ENCODE measurements around the gene KRTAP10-7. TPM values are rescaled to one million over a fixed set of nuclear protein-coding genes. Genes with fewer than 3 reads are reported as not detected.
"Not testable (repeated sequence)": the region's sequence is repeated elsewhere in the genome, so short reads cannot be mapped to it uniquely, and the experiment has no call there.

The KRTAP10-7 gene
- total RNA-seq, 1 experiment from 2014 or later: not detected

DNA sequence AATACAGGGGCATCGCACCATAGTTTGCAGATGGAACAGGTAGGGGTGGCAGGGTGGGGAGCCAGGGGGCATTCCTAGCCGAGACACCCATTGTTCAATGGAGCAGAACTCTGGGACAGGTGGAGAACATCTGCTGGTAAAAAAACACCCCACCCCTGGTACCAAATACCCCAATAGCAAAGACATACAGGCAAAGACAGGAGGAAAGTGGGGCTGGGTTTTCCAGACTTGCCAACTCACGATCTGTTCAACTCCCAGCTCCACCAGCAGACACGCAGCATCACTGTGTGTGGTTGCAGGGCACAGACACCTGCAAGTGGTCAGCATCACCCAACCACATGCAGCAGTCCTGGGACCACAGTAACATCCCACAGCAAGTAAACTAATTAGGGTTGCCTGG, 11.2 kb downstream of the KRTAP10-7 start:
- no peak for DNase-seq (ENCODE audit: low spot score)

DNA sequence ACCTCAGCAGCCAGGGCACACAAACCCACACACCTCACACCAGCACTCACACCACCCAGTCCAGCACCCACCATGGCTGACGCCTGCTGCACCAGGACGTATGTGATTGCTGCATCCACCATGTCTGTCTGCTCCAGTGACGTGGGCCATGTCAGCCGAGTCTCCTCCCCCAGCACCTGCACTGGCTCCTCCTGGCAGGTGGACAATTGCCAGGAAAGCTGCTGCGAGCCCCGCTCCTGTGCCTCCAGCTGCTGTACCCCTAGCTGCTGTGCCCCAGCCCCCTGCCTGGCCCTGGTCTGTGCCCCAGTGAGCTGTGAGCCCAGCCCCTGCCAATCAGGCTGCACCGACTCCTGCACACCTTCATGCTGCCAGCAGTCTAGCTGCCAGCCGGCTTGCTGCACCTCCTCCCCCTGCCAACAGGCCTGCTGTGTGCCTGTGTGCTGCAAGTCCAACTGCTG, 11.7 kb downstream of the KRTAP10-7 start, which contains the start of gene KRTAP10-8:
TSS of gene KRTAP10-8 (plus strand) at position 51 of the 458 bp plus-strand sequence. CDS start at position 73, 22 bp downstream.
- no peak for DNase-seq (ENCODE audit: low spot score)

GRCh38 chr21:44612669-44613229, 12.4 kb downstream of the KRTAP10-7 start:
- DNase-seq (ENCODE audit: low spot score): no peak

DNA sequence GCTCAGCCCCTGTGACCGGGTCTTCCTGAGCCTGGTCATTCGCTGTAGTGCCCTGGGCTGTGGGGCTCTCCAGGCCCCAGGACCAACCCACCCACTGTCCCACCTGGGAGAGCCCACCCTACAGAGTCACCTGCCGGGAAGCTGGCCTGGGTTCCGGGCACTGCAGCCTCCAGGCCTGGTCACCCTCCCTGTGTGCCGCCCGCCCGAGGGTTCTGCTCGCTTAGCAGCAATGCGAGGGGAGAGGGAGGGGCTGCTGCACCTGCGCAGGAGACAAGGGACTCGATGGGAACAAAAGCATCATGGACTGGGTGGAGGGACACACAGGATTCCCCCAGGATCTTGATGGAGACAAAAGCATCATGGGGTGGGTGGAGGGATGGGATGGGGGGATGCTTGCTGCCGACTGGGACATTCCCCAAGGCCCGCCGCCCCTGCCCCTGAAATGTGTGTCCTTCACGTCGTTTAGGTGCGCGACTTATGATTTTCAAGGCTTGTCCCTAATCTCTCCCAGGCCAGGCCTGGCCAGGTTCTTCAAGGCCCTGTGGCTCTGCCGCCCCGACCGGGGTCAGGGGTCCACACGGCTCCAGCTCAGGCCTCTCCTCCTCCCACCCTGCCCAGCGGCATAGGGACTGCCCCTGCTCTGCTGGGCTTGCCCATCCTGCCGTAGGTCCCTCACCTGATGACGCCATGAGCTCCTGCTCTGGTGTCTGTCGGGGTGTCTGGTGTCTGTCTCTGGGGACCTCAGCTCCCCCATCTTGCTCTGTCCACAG, 13.2 kb downstream of the KRTAP10-7 start:
- DNase-seq (ENCODE audit: low spot score): no peak

- DNase-seq (ENCODE audit: low spot score): no peak
Observed at GRCh38 chr21:44614161-44614631, 13.8 kb downstream of the KRTAP10-7 start.

DNA sequence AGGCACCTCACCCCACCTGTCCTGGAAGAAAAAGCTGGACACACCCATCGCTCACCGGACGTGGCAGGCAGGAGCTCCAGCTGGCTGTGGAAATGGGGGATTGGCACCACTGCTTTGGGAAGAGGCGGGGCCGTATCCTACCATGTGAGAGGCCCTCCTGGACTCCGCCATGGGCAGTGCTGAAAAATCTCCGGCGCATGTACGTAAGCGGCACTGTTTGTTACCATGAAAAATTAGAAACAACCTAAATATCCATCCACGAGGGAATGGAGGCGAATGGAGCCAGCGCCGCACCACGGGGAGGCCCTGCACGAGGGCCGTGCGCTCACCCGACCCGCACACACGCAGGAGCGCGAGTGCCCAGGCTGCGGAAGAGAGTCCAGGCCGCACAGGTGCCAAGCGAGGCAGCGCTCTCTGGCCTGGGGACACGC, 14.6 kb downstream of the KRTAP10-7 start:
- DNase-seq (ENCODE audit: low spot score): no peak

DNA sequence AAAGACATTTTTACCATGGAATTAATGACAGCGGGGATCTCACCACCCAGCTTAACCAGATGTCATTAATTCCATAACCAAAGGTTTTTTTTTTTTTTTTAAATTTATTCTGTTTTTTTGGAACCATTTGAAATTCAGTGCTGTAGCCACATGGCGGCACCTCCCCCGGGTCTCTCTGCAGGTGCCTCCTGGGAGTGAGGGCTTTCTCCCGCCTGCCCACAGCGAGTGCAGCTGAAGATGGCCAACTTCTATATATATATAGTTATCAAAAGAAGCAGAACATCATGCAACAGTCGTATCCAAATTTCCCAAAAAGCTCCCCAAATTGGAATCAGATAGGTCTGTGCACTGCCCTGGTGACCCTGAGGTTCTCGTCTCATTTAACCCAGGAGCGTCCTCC, 15.1 kb downstream of the KRTAP10-7 start:
- DNase-seq (ENCODE audit: low spot score): no peak

DNA sequence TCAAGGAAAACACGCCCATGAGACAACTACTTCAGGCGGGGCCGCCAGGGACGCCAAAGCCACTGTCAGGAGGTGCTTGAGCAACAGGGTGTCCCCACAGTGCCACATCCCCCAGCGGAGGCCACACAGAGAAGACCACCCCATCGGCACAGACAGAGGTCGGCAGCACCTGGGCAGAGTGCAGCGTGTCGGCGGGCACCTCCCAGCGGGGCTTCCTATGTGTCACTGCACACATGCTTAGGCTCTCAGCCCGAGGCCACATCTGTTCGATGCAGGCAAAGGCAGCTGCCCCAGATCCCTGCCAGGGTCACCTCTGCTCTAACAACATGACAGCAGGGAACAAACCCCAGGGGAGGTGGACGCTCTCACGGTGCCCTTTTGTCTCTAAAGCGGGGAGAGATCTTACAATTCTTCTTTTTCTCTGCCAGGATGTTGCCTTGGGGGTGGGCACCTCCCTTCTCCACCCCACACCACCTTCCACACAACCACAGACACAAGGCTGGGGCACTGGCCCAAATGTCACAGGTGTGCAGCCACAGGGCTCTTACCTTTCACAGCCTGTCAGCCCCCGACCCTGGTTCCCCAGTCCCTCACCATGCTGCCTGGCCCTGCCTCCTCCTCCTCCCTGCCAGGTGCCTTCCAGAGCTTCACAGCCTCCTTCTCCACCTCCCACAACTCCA, 15.7 kb downstream of the KRTAP10-7 start:
- no peak for DNase-seq (ENCODE audit: low spot score)

DNA sequence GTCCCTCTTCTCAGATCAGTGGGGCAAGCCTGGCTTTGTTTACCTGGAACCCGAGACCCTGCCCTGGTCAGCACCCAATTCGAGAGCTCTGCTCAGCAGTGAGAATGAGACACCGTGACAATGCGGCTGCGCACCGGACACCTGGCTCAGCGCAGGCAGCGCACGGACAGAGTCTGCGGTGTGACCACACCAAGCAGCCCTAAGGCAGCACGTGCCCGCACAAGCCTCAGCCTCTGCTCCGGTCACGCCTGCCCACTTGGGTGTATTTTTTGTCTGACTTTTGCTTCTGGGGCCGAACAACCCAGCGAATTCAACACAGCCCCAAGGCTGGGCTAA, 16.2 kb downstream of the KRTAP10-7 start:
- no peak for DNase-seq (ENCODE audit: low spot score)

- DNase-seq (ENCODE audit: low spot score): no peak
Observed at GRCh38 chr21:44617071-44617501, 16.7 kb downstream of the KRTAP10-7 start.

- no peak for DNase-seq (ENCODE audit: low spot score)
Observed at GRCh38 chr21:44618504-44618903, 18.1 kb downstream of the KRTAP10-7 start.

DNA sequence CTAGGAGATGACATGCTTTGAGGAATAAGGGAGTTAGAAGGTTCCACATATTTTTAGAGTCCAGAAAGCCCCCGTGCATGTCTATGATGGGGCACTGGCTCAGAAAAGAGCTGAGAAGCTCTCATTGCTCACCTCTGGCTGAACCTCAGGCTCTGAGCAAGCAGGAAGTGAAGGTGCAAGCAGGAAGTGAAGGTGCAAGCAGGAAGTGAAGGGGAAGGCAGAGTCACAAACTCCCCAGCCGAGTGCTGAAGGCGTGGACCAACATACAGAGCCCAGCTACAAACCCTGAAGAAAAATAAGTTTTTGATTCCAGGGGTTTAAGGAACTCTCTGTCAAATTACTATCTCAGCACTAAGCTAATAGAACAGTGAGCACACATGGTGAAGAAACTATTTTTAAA, 18.5 kb downstream of the KRTAP10-7 start:
- DNase-seq (ENCODE audit: low spot score): no peak

GRCh38 chr21:44619886-44620285, 19.5 kb downstream of the KRTAP10-7 start:
- DNase-seq (ENCODE audit: low spot score): no peak

DNA sequence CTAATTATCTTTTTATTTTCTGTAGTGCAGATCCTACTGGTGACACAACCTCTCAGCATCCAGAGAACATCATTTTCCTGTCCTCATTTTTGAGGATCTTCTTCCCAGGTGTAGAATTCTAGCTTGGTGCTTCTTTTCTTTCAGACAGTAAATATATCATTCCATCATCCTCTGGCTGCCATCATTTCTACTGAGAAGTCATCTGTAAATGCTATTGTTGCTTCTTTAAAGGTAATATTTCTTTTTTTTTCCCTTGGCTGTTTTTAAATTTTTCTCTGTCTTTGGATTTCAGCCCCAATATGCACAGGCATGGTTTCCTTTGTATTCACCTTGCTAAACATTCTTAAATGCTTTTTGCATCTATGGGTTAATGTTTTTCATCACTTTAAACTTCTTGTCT, 23.2 kb downstream of the KRTAP10-7 start:
- no peak for DNase-seq (ENCODE audit: low spot score)

- DNase-seq (ENCODE audit: low spot score): no peak
Observed at GRCh38 chr21:44625756-44626155, 25.4 kb downstream of the KRTAP10-7 start.

DNA sequence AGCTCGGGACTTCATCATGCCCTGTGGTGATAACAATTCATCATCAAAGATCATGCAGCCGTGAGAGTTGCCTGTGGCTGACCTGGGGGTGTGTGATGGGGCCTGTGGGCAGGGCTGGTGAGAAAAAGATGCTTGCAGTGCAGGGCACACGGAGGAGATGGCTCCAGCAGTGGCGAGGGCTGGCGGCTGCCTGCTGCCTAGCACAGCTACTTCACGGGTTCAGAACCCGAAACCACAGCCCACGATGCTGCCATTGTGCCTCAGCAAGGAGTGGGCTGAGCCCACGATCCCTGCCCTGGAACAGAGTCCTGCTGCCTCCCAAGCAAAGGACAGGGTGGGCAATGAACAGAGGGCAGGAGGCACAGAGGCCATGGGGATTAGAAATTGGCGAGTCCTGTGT, 25.9 kb downstream of the KRTAP10-7 start:
- no peak for DNase-seq (ENCODE audit: low spot score)

DNA sequence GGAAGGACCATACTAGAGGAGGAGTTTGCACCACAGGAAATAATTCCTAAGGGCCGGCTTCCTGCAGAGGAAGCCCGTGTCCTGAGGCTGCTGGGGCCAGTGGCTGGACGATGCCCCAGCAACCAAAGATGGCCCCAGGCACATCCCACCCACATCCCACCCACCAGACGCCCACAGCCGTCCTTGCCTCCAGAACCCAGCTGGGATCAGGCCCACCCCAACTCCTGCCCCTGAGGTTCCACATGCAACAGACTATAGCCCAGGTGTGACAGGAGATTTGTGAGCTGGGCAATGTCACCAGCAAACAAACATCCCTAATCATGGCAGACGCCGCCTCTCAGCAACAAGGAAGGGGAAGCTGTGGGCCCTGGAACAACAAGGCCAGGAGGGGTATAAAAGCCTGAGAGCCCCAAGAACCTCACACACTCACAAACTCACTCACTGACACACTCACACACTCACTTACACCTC, 26.3 kb downstream of the KRTAP10-7 start, which contains the start of gene KRTAP10-9:
TSS of gene KRTAP10-9 (plus strand) at position 421 of the 471 bp plus-strand sequence. CDS start 79 bp downstream, outside the sequence.
- no peak for DNase-seq (ENCODE audit: low spot score)

DNA sequence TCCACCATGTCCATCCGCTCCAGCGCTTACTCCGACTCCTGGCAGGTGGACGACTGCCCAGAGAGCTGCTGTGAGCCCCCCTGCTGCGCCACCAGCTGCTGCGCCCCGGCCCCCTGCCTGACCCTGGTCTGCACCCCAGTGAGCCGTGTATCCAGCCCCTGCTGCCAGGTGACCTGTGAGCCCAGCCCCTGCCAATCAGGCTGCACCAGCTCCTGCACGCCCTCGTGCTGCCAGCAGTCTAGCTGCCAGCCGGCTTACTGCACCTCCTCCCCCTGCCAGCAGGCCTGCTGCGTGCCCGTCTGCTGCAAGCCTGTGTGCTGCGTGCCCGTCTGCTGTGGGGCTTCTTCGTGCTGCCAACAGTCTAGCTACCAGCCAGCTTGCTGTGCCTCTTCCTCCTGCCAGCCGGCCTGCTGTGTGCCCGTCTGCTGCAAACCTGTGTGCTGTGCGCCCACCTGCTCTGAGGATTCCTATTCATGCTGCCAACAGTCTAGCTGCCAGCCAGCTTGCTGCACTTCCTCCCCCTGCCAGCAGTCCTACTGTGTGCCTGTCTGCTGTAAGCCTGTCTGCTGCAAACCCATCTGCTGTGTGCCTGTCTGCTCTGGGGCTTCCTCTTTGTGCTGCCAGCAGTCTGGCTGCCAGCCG, 26.9 kb downstream of the KRTAP10-7 start:
- DNase-seq (ENCODE audit: low spot score): not testable (repeated sequence)

DNA sequence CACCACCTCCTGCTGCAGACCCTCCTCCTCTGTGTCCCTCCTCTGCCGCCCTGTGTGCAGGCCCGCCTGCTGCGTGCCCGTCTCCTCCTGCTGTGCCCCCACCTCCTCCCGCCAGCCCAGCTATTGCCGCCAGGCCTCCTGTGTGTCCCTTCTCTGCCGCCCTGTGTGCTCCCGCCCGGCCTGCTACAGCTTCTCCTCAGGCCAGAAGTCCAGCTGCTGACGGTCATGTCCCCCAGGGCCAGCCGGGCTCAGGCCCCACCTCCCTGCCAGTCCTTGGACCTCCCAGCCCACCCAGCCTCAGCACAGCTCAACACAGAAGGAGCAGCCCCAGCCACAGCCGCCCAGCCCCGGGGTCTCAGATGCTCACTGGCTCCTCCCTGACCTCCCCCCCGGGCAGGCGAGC, 27.4 kb downstream of the KRTAP10-7 start:
- not testable (repeated sequence) for DNase-seq (ENCODE audit: low spot score)

DNA sequence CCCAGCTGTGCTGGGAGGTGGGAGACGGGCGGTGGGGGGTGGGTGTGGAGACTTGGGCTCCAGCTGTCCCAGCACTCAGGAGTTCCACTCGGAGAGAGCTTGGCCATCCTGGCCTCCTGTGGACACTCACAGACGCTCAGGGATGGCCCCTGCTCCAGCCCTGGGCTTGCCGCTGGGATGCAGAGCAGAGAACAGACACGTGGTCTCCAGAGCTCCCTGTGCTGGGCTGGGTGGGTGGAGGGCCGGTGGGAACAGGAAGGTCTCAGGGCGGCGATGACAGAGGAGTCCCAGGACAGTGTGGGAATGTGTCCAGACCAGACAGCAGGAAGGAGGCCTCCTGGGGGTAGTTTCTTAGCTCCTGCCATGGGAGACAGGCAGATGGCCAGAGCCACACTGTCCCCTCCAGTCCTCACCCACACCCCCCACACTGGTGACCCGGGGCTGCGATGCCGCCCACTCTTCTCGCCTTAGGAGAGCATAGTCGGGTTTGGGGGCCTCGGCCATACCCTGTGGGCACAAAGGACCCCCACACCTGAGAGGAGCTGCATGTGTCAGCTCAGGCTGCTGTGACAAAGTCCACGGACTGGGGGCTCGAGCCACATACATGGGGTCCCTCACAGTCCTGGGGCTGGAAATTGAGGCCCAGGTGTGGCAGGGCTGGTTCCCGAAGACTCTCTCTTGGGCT, 28.5 kb downstream of the KRTAP10-7 start:
- DNase-seq (ENCODE audit: low spot score): no peak

GRCh38 chr21:44630440-44630839, 30.0 kb downstream of the KRTAP10-7 start:
- no peak for DNase-seq (ENCODE audit: low spot score)

All from A172 (cell line).